Large intestine (tissue), 3 donors: ENCODE measurements around the gene THOP1. TPM values are rescaled to one million over a fixed set of nuclear protein-coding genes. Genes with fewer than 3 reads are reported as not detected.

ENCODE experiments used
- DNase-seq, 2 donors: peaks; one replicate each; pipeline versions ENCODE4 v3.0.0 to v3.0.0-alpha.2; 2013
- H3K27ac ChIP-seq: one replicate; pipeline ENCODE4 v1.5.1; 2013; ENCODE audit warnings: low read length
- H3K27me3 ChIP-seq: 2 replicates; pipeline ENCODE4 v1.6.1; 2013; ENCODE audit warnings: low read length; ENCODE audit not compliant: control insufficient read depth, insufficient read depth
- H3K36me3 ChIP-seq: 2 replicates; pipeline ENCODE4 v1.6.1; 2013; ENCODE audit warnings: low read length; ENCODE audit not compliant: control insufficient read depth, insufficient read depth
- H3K4me1 ChIP-seq: one replicate; pipeline ENCODE4 v1.6.1; 2013; ENCODE audit warnings: low read length; ENCODE audit not compliant: control insufficient read depth, insufficient read depth
- H3K4me3 ChIP-seq: one replicate; pipeline ENCODE4 v1.5.1; 2013; ENCODE audit warnings: low read length
- H3K9me3 ChIP-seq: one replicate; pipeline ENCODE4 v1.6.1; 2013; ENCODE audit warnings: mild to moderate bottlenecking, low read depth, low read length, moderate library complexity; ENCODE audit not compliant: control insufficient read depth
- WGBS: methylation state at CpG from one replicate; pipeline ENCODE4 v1.1.5; 2013; ENCODE audit warnings: low lambda C conversion rate; ENCODE audit not compliant: insufficient coverage; 5-methylcytosine and 5-hydroxymethylcytosine counted together
- polyA plus RNA-seq: library from polyadenylated mRNA; unstranded; fragments of 120-200 nt; gene quantifications from one replicate; pipeline ENCODE4 v1.2.1, GENCODE V29; 2013

Gene THOP1
- polyA plus RNA-seq, 1 donor, result 41.3 TPM

DNA sequence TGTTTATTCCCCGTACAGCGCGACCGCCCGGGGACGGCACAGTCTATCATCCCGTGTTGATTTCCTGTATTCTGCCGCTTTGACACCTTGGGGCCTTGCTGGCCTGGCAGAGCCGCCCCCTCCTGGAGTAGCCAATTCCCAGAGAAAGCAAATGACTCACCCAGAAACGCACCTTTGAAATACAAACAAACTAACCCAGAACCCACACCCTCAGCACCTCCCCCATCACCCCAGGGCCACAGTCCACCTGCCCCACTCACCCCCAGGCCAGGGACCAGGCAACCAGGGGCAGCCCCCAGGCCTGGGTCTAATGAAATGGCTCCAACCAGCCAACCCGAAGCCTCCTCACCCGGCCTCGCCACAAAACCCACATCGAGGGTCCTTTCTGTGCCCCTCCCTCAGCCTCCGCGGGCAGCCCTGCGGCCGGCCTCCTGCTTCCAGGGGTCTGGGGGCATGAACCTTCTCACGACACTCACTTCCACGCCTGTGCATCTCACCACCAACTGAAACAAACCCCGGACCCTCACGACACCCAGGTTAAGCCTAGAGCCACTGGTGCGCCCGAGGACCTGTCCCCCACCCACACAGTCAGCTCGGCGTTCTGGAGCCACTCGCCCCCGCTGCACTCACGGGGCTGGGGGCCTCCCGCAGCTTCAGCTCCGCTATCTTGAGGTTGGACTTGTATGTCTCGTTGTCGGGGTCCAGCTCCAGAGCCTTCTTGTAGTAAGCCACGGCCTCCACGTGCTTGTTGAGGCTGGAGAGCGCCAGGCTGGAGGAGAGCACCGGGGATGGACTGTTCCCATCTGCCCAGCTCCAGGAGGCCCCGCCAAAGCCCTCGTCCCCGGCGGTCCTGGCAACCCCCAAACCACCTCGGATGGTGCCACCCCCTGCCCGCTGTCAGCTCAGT is 23.2 kb upstream of the THOP1 start:
- no peak overlapping the region for H3K27ac ChIP-seq
- H3K27me3 ChIP-seq, result no peaks in the 10 kb centered on the region
- no peak overlapping the region for H3K4me3 ChIP-seq
- peaks cover 75% of the 10 kb centered on the region for H3K36me3 ChIP-seq
- H3K9me3 ChIP-seq, result peaks cover 5% of the 10 kb centered on the region
- H3K4me1 ChIP-seq, result no peaks in the 10 kb centered on the region
- DNase-seq, result no peak
- WGBS, result no CpG with 5 or more reads among the region's 43 CpGs

DNA sequence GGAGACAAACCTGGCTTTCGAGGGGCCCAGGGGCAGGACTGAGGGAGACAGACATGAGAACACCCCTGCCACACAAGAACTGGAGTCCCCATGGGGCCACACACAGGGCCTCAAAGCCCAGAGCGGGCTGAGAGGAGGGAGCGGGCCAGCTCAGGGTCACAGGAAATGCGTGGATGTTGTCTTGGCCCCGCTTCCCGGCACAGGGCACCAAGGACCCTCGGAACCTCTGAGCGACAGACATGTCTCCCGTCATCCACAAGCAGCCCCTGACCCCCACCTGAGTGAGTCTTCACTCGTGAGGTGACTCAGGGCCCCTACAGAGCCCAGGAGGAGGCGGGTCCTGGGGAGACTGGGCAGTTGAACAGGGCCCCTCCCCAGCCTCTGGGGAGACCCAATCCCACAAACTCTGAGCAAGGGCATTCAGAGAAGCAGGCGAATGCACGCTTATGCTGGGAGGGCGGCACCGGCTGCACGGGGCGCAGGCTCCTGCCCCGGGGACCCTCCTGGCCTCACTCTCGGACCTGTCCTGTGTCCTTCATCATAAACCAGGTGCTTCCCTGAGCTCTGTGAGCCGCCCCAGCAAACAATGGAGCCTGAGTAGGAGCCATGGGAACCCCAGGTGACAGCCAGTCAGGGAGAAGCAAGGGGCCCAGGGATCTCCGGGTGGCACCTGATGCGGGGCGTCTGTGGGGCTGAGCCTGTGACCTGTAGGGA is 22.4 kb upstream of the THOP1 start:
- Histone ChIP-seq H3K4me3 (no peak overlapping the region), H3K27ac (no peak overlapping the region), H3K4me1 (no peaks in the 10 kb centered on the region), H3K9me3 (peaks cover 5% of the 10 kb centered on the region), H3K36me3 (peaks cover 75% of the 10 kb centered on the region), H3K27me3 (no peaks in the 10 kb centered on the region)
- DNase-seq, result no peak
- no CpG with 5 or more reads among the region's 23 CpGs for WGBS

DNA sequence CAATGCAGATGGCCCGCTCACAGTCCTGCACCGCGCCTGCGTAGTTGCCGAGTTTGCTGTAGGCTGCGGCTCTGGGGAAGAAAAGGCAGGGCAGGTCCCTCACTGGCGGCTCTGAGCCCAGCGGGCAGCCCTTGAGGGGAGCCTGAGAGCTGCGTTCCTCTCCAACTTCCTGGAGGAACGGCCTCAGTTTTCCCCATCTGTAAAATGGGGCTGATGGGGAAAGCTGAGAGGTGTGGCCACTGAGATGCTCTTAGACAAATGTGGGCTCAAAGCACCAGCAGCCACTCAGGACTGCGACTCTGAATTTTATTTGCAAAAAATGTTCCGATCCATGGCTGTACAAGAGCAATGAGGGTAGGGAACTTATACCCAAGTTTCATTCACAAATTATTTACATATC is 21.6 kb upstream of the THOP1 start:
- H3K9me3 ChIP-seq, result peaks cover 5% of the 10 kb centered on the region
- H3K4me1 ChIP-seq, result no peaks in the 10 kb centered on the region
- 100% methylated on average over 1 of the region's 12 CpGs for whole genome bisulfite sequencing
- peaks cover 77% of the 10 kb centered on the region for H3K36me3 ChIP-seq
- H3K27me3 ChIP-seq, result no peaks in the 10 kb centered on the region
- DNase-seq, result no peak
- H3K4me3 ChIP-seq, result no peak overlapping the region
- H3K27ac ChIP-seq, result no peak overlapping the region

DNA sequence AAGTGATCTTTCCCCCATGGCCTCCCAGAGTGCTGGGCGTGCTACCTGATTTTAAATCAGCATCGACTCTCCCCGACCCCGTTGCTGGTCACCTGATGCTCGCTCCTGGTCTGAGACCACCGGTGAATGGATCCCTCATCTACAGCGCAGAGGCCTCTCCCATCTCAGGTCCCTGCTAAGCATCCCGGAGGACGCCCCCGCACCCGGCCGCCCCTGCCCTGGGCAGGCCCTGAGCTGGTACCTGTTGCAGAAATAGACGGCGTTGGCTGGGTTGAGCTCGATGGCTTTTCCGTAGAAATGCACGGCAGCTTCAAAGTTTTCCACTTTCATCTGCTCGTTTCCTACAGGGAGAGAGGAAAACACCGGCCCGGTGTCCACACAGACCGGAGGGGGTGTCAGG is 20.4 kb upstream of the THOP1 start:
- H3K27ac ChIP-seq, result no peak overlapping the region
- DNase-seq, result no peak
- H3K9me3 ChIP-seq, result peaks cover 5% of the 10 kb centered on the region
- no peak overlapping the region for H3K4me3 ChIP-seq
- peaks cover 73% of the 10 kb centered on the region for H3K36me3 ChIP-seq
- no peaks in the 10 kb centered on the region for H3K27me3 ChIP-seq
- no peaks in the 10 kb centered on the region for H3K4me1 ChIP-seq
- no CpG with 5 or more reads among the region's 21 CpGs for WGBS

- WGBS, result no CpG with 5 or more reads among the region's 15 CpGs
- Histone ChIP-seq H3K9me3 (peaks cover 5% of the 10 kb centered on the region), H3K4me3 (no peak overlapping the region), H3K4me1 (peaks cover 2% of the 10 kb centered on the region), H3K27me3 (no peaks in the 10 kb centered on the region), H3K36me3 (peaks cover 76% of the 10 kb centered on the region), H3K27ac (no peak overlapping the region)
- DNase-seq, result no peak
Measured at GRCh38 chr19:2765376-2765775, 19.9 kb upstream of the THOP1 start.

DNA sequence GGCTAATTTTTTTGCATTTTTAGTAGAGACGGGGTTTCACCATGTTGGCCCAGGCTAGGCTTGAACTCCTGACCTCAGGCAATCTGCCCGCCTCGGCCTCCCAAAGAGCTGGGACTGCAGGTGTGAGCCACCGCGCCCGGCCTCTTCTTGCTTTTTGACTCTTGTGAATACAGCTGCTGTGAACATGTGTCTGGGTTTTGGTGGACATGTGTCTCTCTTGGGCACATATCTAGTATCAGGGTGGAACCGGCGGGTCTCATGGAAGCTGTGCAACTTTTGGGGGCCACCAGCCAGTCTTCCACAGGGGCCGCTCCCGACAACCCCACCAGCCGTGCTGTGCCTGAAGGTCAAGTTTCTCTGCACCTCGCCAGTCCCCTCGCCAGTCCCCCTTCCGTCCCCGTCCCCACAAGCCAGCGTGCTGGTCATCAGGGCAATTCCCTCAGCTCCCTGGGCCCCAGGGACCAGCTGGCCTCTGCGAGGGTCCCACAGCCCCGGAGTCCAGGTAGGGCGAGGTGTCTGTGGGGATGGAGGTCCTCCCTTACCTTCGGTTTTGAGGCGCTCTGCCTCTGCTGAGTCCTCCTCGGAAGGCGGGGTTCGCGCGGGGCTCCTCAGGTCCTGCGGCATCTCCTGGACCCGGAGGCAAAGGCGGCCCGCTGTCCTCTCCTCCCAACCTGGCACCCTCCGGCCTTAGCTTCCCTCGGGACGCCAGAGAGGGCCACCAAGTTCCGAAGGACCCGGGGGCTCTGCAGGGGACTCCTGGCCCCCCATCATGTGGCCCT is 18.5 kb upstream of the THOP1 start:
- Histone ChIP-seq H3K9me3 (peaks cover 5% of the 10 kb centered on the region), H3K4me3 (no peak overlapping the region), H3K27ac (no peak overlapping the region), H3K27me3 (no peaks in the 10 kb centered on the region), H3K36me3 (peaks cover 67% of the 10 kb centered on the region), H3K4me1 (peaks cover 7% of the 10 kb centered on the region)
- DNase-seq, result no peak
- WGBS, result no CpG with 5 or more reads among the region's 35 CpGs

- no peaks in the 10 kb centered on the region for H3K27me3 ChIP-seq
- H3K4me3 ChIP-seq, result no peak overlapping the region
- DNase-seq, result no peak
- WGBS, result no CpG with 5 or more reads among the region's 19 CpGs
- peaks cover 58% of the 10 kb centered on the region for H3K36me3 ChIP-seq
- no peaks in the 10 kb centered on the region for H3K9me3 ChIP-seq
- H3K4me1 ChIP-seq, result peaks cover 7% of the 10 kb centered on the region
- no peak overlapping the region for H3K27ac ChIP-seq
Measured at GRCh38 chr19:2767688-2768087, 17.6 kb upstream of the THOP1 start.

DNA sequence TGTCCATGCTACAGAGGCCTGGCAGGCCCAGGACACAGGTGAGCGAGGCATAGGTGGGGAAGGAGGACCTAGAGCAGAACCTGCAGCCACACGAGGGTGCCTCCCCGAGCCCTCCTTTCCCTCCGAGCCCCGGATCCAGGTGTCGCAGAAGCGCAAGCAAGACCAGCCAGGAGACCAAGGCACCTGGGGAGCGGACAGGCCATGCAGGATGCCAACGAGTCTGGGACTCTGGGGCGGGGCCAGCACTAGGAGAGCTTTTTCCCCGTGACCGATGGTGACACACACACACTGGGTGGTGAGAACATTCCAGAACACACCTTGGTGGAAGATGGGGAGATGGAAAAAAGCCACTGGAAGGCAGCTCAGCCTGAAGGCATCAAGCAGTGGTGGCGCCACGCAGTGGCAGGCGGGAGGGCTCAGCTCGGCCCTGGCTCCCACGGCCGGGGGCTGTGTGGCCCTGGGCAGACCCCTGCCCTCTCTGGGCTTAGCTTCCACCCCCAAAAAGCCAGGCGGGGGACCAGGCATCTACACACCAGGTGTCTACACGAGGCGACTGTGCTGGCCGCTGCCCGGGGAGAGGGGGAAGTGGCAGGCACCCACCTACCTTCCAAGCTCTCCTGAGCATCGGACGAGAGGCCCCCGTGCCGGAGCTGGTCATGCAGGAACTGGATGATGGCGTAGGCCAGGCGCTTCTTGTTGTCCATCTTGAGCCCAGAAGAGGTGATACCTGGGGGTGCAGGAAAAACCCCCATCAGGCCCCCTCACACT is 16.8 kb upstream of the THOP1 start:
- Histone ChIP-seq H3K27me3 (no peaks in the 10 kb centered on the region), H3K27ac (no peak overlapping the region), H3K36me3 (peaks cover 49% of the 10 kb centered on the region), H3K9me3 (no peaks in the 10 kb centered on the region), H3K4me3 (no peak overlapping the region), H3K4me1 (peaks cover 7% of the 10 kb centered on the region)
- no CpG with 5 or more reads among the region's 29 CpGs for WGBS
- no peak for DNase-seq

- Histone ChIP-seq H3K27me3 (no peaks in the 10 kb centered on the region), H3K9me3 (no peaks in the 10 kb centered on the region), H3K4me1 (peaks cover 7% of the 10 kb centered on the region), H3K27ac (no peak overlapping the region), H3K36me3 (peaks cover 46% of the 10 kb centered on the region), H3K4me3 (no peak overlapping the region)
- DNase-seq, result no peak
- WGBS, result no CpG with 5 or more reads among the region's 8 CpGs
Measured at GRCh38 chr19:2769218-2769617, 16.1 kb upstream of the THOP1 start.
